Chondrocyte (in vitro differentiated cells): ENCODE measurements around the gene ZBED4. TPM values are rescaled to one million over a fixed set of nuclear protein-coding genes. Genes with fewer than 3 reads are reported as not detected.
A peak's percentile ranks its signal among the peaks of the same experiment; 100 is the strongest.

Experiments
- DNase-seq: peaks from one replicate; pipeline ENCODE4 v3.0.0; 2021; ENCODE audit warnings: mixed read lengths, low spot score
- H3K27ac Mint-ChIP-seq: one replicate; pipeline ENCODE4 v1.8.0; 2021; ENCODE audit warnings: mild to moderate bottlenecking, moderate library complexity, mixed read lengths; ENCODE audit not compliant: unreplicated experiment
- H3K27me3 Mint-ChIP-seq: 2 replicates; pipeline ENCODE4 v1.8.0; 2021; ENCODE audit warnings: low read depth, mixed read lengths
- H3K36me3 Mint-ChIP-seq: 2 replicates; pipeline ENCODE4 v1.8.0; 2021; ENCODE audit warnings: low read depth, mixed read lengths
- H3K4me1 Mint-ChIP-seq: 2 replicates; pipeline ENCODE4 v1.8.0; 2021; ENCODE audit warnings: low read depth, mild to moderate bottlenecking, mixed read lengths
- H3K4me3 Mint-ChIP-seq: one replicate; pipeline ENCODE4 v1.8.0; 2021; ENCODE audit warnings: mild to moderate bottlenecking, moderate library complexity, mixed read lengths; ENCODE audit not compliant: unreplicated experiment
- H3K9me3 Mint-ChIP-seq: 2 replicates; pipeline ENCODE4 v1.8.0; 2021; ENCODE audit warnings: low read depth, mixed read lengths
- CTCF ChIP-seq: fragments of 200-600 bp; sonication (generic); IDR thresholded peaks from 2 replicates; pipeline ENCODE4 v1.5.0; 2021; ENCODE audit warnings: antibody characterized with exemption, mild to moderate bottlenecking, moderate library complexity
- total RNA-seq: library from RNA; stranded (reverse); gene quantifications from 3 replicates; pipeline ENCODE4 v1.2.1, GENCODE V29; 2021

The ZBED4 gene
- total RNA-seq, 1 donor from 2014 or later: 17.6 TPM

GRCh38 chr22:49922484-49922883 lies 68.8 kb downstream of the ZBED4 start:
- no peak for DNase-seq
- no peaks in the 10 kb centered on the region for H3K27me3 Mint-ChIP-seq
- no peak for TF ChIP-seq CTCF
- H3K36me3 Mint-ChIP-seq: peaks cover 7% of the 10 kb centered on the region
- no peak overlapping the region for H3K27ac Mint-ChIP-seq
- H3K4me1 Mint-ChIP-seq: peaks cover 12% of the 10 kb centered on the region
- H3K9me3 Mint-ChIP-seq: no peaks in the 10 kb centered on the region
- H3K4me3 Mint-ChIP-seq: no peak overlapping the region

GRCh38 chr22:49922926-49923325 lies 69.3 kb downstream of the ZBED4 start:
- H3K9me3 Mint-ChIP-seq: no peaks in the 10 kb centered on the region
- no peak for TF ChIP-seq CTCF
- no peak for DNase-seq
- peaks cover 7% of the 10 kb centered on the region for H3K36me3 Mint-ChIP-seq
- H3K4me1 Mint-ChIP-seq: peaks cover 10% of the 10 kb centered on the region
- no peak overlapping the region for H3K4me3 Mint-ChIP-seq
- H3K27ac Mint-ChIP-seq: no peak overlapping the region
- H3K27me3 Mint-ChIP-seq: no peaks in the 10 kb centered on the region

GRCh38 chr22:49923445-49923844 lies 69.8 kb downstream of the ZBED4 start:
- no peak for DNase-seq
- H3K4me1 Mint-ChIP-seq: peaks cover 10% of the 10 kb centered on the region
- H3K27me3 Mint-ChIP-seq: no peaks in the 10 kb centered on the region
- H3K4me3 Mint-ChIP-seq: no peak overlapping the region
- H3K36me3 Mint-ChIP-seq: peaks cover 7% of the 10 kb centered on the region
- no peak overlapping the region for H3K27ac Mint-ChIP-seq
- H3K9me3 Mint-ChIP-seq: no peaks in the 10 kb centered on the region
- peak; percentile 42 for TF ChIP-seq CTCF

- Mint-ChIP-seq H3K27me3 (no peaks in the 10 kb centered on the region), H3K27ac (no peak overlapping the region), H3K36me3 (peaks cover 7% of the 10 kb centered on the region), H3K4me3 (no peak overlapping the region), H3K4me1 (peaks cover 7% of the 10 kb centered on the region), H3K9me3 (no peaks in the 10 kb centered on the region)
- no peak for TF ChIP-seq CTCF
- no peak for DNase-seq
These were observed 70.6 kb downstream of the ZBED4 start for GRCh38 chr22:49924113-49924833.

GRCh38 chr22:49925525-49926128 lies 72.0 kb downstream of the ZBED4 start:
- Mint-ChIP-seq H3K27me3 (no peaks in the 10 kb centered on the region), H3K36me3 (peaks cover 7% of the 10 kb centered on the region), H3K27ac (no peak overlapping the region), H3K9me3 (no peaks in the 10 kb centered on the region), H3K4me1 (no peaks in the 10 kb centered on the region), H3K4me3 (no peak overlapping the region)
- no peak for TF ChIP-seq CTCF
- no peak for DNase-seq
